Endothelial cell of umbilical vein (primary cell): ENCODE results near the gene FECH. TPM values are rescaled to one million over a fixed set of nuclear protein-coding genes. Genes with fewer than 3 reads are reported as not detected.

ENCODE experiments used
- BruUV-seq: library from RNA; stranded (reverse); fragments of 400-500 nt; replicated peaks from 2 replicates; lab custom pipeline; 2021; lab: Mats Ljungman, UMichigan
- CTCF ChIA-PET: fragments of 300-600, 350-600 bp; sonication (Branson Sonifier 250); formaldehyde crosslinking; loops from one replicate; lab custom pipeline; 2021; ENCODE audit warnings: antibody characterized with exemption, inconsistent platforms; lab: Charles Lee
- POLR2A ChIA-PET: fragments of 300-600, 350-600 bp; sonication (Branson Sonifier 250); formaldehyde crosslinking; loops from one replicate; lab custom pipeline; 2021; ENCODE audit warnings: antibody characterized with exemption, inconsistent platforms; lab: Charles Lee
- DNase-seq: peaks from one replicate; pipeline ENCODE4 v3.0.0-alpha.2; 2011; ENCODE audit warnings: low read depth, low spot score
- FAIRE-seq: peaks from 2 replicates; lab custom pipeline; 2011; peaks lifted over from hg19 to GRCh38; lab: Jason Lieb, UNC
- H2AFZ ChIP-seq: 2 replicates; pipeline ENCODE4 v1.6.0; 2012; ENCODE audit warnings: low read depth, low read length, control low read depth, inconsistent platforms
- H3K27ac ChIP-seq: 2 replicates; pipeline ENCODE4 v1.5.1; 2011; ENCODE audit warnings: low read depth, mild to moderate bottlenecking, control low read depth, low read length, moderate library complexity; ENCODE audit not compliant: insufficient read depth
- H3K27me3 ChIP-seq, 2 experiments: 2 replicates each; pipeline versions ENCODE4 v1.6.0 to v1.6.1; 2011; ENCODE audit warnings: low read length in 2 of 2, mixed read lengths in 1 of 2; ENCODE audit not compliant: control insufficient read depth in 2 of 2, insufficient read depth in 2 of 2
- H3K36me3 ChIP-seq, 2 experiments: 2 replicates in 1 of 2; 3 replicates in 1 of 2; pipeline ENCODE4 v1.5.1; 2011; ENCODE audit warnings: low read length in 2 of 2, mild to moderate bottlenecking in 1 of 2, moderate library complexity in 1 of 2; ENCODE audit not compliant: control insufficient read depth in 2 of 2, insufficient read depth in 2 of 2; ENCODE audit errors: extremely low read depth in 1 of 2
- H3K4me1 ChIP-seq: 3 replicates; pipeline ENCODE4 v1.5.1; 2011; ENCODE audit warnings: mild to moderate bottlenecking, low read length; ENCODE audit not compliant: control insufficient read depth, insufficient read depth; ENCODE audit errors: extremely low read depth
- H3K4me2 ChIP-seq: 2 replicates; pipeline ENCODE4 v1.6.1; 2011; ENCODE audit warnings: low read length, control low read depth, mixed read lengths; ENCODE audit not compliant: insufficient read depth
- H3K4me3 ChIP-seq, 3 experiments: fragments of 200-600 bp in 1 of 3; sonication (generic), shearing (Covaris generic) in 1 of 3; replicated peaks in 1 of 3; 2 replicates each; pipeline ENCODE4 v1.5.1; 2011 to 2016; ENCODE audit warnings: control low read depth in 3 of 3, low read length in 3 of 3, mild to moderate bottlenecking in 2 of 3, inconsistent platforms in 1 of 3, low read depth in 1 of 3, moderate library complexity in 1 of 3; ENCODE audit not compliant: insufficient read depth in 1 of 3
- H3K79me2 ChIP-seq: 2 replicates; pipeline ENCODE4 v1.6.0; 2012; ENCODE audit warnings: low read length, inconsistent platforms; ENCODE audit not compliant: control insufficient read depth, insufficient read depth
- H3K9ac ChIP-seq: replicated peaks from 2 replicates; pipeline ENCODE3; 2011; ENCODE audit warnings: low read length, control low read depth; ENCODE audit not compliant: insufficient read depth; ENCODE audit errors: extremely low read depth
- H3K9me1 ChIP-seq: replicated peaks from 3 replicates; pipeline ENCODE4 v1.6.0; 2011; ENCODE audit warnings: mild to moderate bottlenecking, low read length; ENCODE audit not compliant: control insufficient read depth, insufficient read depth; ENCODE audit errors: extremely low read depth
- H3K9me3 ChIP-seq: replicated peaks from 2 replicates; pipeline ENCODE4 v1.5.1; 2012; ENCODE audit warnings: low read length, inconsistent platforms; ENCODE audit not compliant: control insufficient read depth, insufficient read depth
- H4K20me1 ChIP-seq: replicated peaks from 2 replicates; pipeline ENCODE3; 2011; ENCODE audit warnings: mild to moderate bottlenecking, low read length; ENCODE audit not compliant: control insufficient read depth, insufficient read depth; ENCODE audit errors: extremely low read depth
- CTCF ChIP-seq, 2 donors: IDR thresholded peaks; 1 replicate in 1 of 2; 2 replicates in 1 of 2; pipeline ENCODE4 v1.5.1; 2011; ENCODE audit warnings: low read length in 2 of 2, mild to moderate bottlenecking in 2 of 2, moderate library complexity in 2 of 2, control low read depth in 1 of 2, inconsistent platforms in 1 of 2, low read depth in 1 of 2; ENCODE audit not compliant: insufficient read depth in 1 of 2; ENCODE audit errors: extremely low read depth in 1 of 2
- EZH2 ChIP-seq: IDR thresholded peaks from 2 replicates; pipeline ENCODE4 v1.6.1; 2012; ENCODE audit warnings: borderline replicate concordance, low read depth, mild to moderate bottlenecking, moderate library complexity, low read length, inconsistent platforms; ENCODE audit not compliant: severe bottlenecking
- FOS ChIP-seq: IDR thresholded peaks from 2 replicates; pipeline ENCODE4 v1.6.1; 2011; ENCODE audit warnings: mild to moderate bottlenecking, low read length, moderate library complexity, borderline replicate concordance; ENCODE audit not compliant: insufficient read depth
- GATA2 ChIP-seq: IDR thresholded peaks from 2 replicates; pipeline ENCODE4 v1.7.0; 2011; ENCODE audit warnings: low read depth, mild to moderate bottlenecking, moderate library complexity, mixed read lengths, low read length; ENCODE audit not compliant: insufficient read length, insufficient read depth
- JUN ChIP-seq: IDR thresholded peaks from 2 replicates; pipeline ENCODE4 v1.6.1; 2011; ENCODE audit warnings: borderline replicate concordance, low read depth; ENCODE audit not compliant: insufficient read length, insufficient read depth
- MAX ChIP-seq: IDR thresholded peaks from 2 replicates; pipeline ENCODE4 v1.6.1; 2011; ENCODE audit not compliant: insufficient read depth, insufficient read length
- MYC ChIP-seq: IDR thresholded peaks from one replicate; pipeline ENCODE4 v1.6.1; 2011; ENCODE audit warnings: mild to moderate bottlenecking, low read depth, low read length
- POLR2A ChIP-seq: IDR thresholded peaks from 2 replicates; pipeline ENCODE4 v1.6.1; 2012; ENCODE audit warnings: low read depth, mild to moderate bottlenecking, control low read depth, low read length
- POLR2AphosphoS5 ChIP-seq: IDR thresholded peaks from 2 replicates; pipeline ENCODE4 v1.6.1; 2012; ENCODE audit warnings: low read depth, mild to moderate bottlenecking, control low read depth, low read length, moderate library complexity; ENCODE audit not compliant: insufficient read depth
- dilution Hi-C: fragments of 300-500 bp; cut with MboI; formaldehyde crosslinking; loops from one replicate; pipeline ENCODE4 v1.15.0; 2019; ENCODE audit warnings: low sequenced_read_pairs; ENCODE audit not compliant: extremely low pct_ligation_motif_present
- intact Hi-C: fragments of 100-400 bp; cut with micrococcal nuclease; formaldehyde crosslinking; loops from one replicate; pipeline ENCODE4 v1.10.0; 2022
- polyA plus RNA-seq, 4 experiments: library from polyadenylated mRNA; depleted of rRNA in 3 of 4; stranded (reverse) in 3 of 4; unstranded in 1 of 4; fragments of >200 nt; gene quantifications; 2 replicates each; pipeline versions ENCODE4 v1.2.1 to v1.2.3, GENCODE V29; 2011 to 2012; ENCODE audit warnings: missing spikeins in 1 of 4
- total RNA-seq: library from RNA; stranded (reverse); gene quantifications from 2 replicates; pipeline ENCODE4 v1.2.3, GENCODE V29; 2021

FECH gene
- total and polyA plus RNA-seq, 2 donors (not counting 3 experiments of a cell fraction or from before 2014, with no cell fraction given) = 25.3 to 27.9 TPM

GRCh38 chr18:57585855-57586250, 649 bp downstream of the FECH start:
- no TSS peak for BruUV-seq
- Histone ChIP-seq H3K4me2 (peak overlapping the region; percentile 98), H2AFZ (peak overlapping the region; percentile 99), H3K9ac (peak overlapping the region; percentile 85), H3K36me3 (peaks cover 0 to 3% of the 10 kb centered on the region in 2 experiments), H3K27ac (peak overlapping the region; percentile 19), H3K9me1 (no peaks in the 10 kb centered on the region), H3K79me2 (no peaks in the 10 kb centered on the region), H3K4me1 (peaks cover 11% of the 10 kb centered on the region), H3K27me3 (no peaks in the 10 kb centered on the region), H3K9me3 (no peaks in the 10 kb centered on the region), H3K4me3 (peak overlapping the region; percentile 63 to 88 (median 80)), H4K20me1 (no peaks in the 10 kb centered on the region)
- intact Hi-C loops (no loop called here), dilution Hi-C loops (no loop called here)
- no peak for DNase-seq
- TF ChIP-seq MAX (no peak), EZH2 (no peak), POLR2A (no peak), JUN (no peak), MYC (no peak), FOS (no peak), POLR2AphosphoS5 (no peak), GATA2 (no peak), CTCF (IDR thresholded peaks at IDR 0.05; ENCODE audit: extremely low read depth in 1 of 2, insufficient read depth in 1 of 2, low read depth in 1 of 2, low read length in 2 of 2) (no peak)
- ChIA-PET POLR2A (no interaction called here), CTCF (no interaction called here)
- no peak for FAIRE-seq
